WI38 (cell line): ENCODE results near the gene ZBTB48.
"Not testable (repeated sequence)": the region's sequence is repeated elsewhere in the genome, so short reads cannot be mapped to it uniquely, and the experiment has no call there.

Experiments used
- H3K4me3 ChIP-seq: 2 replicates; pipeline ENCODE4 v1.5.1; 2011; ENCODE audit warnings: low read depth, mild to moderate bottlenecking, control low read depth, low read length
- CTCF ChIP-seq: IDR thresholded peaks from 2 replicates; pipeline ENCODE4 v1.5.1; 2012; ENCODE audit warnings: low read depth, mild to moderate bottlenecking, control low read depth, low read length

Gene ZBTB48

GRCh38 chr1:6557597-6557996 lies 22.2 kb upstream of the ZBTB48 start:
- TF ChIP-seq CTCF, result no peak
- H3K4me3 ChIP-seq, result no peak overlapping the region

- not testable (repeated sequence) for H3K4me3 ChIP-seq
Measured at GRCh38 chr1:6559161-6559560, 20.6 kb upstream of the ZBTB48 start.

DNA sequence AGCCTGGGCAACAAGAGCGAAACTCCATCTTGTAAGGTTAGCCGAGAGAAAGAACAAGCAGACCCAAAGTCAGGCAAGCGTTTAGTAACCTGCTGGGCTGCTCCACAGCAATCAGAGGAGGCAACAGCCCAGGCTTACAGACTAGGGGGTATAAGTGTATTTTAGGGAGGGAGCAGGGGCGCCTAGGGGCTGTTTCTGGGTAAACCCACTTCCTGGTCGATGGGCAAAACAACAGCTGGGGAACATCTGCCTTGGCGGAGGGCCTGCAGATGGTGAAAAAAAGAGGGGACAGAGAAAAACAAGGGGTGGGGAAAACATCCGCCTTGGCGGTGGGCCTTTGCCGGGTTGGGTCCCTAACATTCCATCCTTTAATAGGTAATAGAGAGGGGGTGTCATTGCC lies 19.5 kb upstream of the ZBTB48 start:
- TF ChIP-seq CTCF, result no peak
- no peak overlapping the region for H3K4me3 ChIP-seq

GRCh38 chr1:6569033-6569432 lies 10.8 kb upstream of the ZBTB48 start:
- H3K4me3 ChIP-seq, result no peak overlapping the region
- TF ChIP-seq CTCF, result no peak

GRCh38 chr1:6570100-6570499 lies 9.7 kb upstream of the ZBTB48 start:
- H3K4me3 ChIP-seq, result no peak overlapping the region
- no peak for TF ChIP-seq CTCF

GRCh38 chr1:6570987-6571386 lies 8.8 kb upstream of the ZBTB48 start:
- no peak overlapping the region for H3K4me3 ChIP-seq
- no peak for TF ChIP-seq CTCF

DNA sequence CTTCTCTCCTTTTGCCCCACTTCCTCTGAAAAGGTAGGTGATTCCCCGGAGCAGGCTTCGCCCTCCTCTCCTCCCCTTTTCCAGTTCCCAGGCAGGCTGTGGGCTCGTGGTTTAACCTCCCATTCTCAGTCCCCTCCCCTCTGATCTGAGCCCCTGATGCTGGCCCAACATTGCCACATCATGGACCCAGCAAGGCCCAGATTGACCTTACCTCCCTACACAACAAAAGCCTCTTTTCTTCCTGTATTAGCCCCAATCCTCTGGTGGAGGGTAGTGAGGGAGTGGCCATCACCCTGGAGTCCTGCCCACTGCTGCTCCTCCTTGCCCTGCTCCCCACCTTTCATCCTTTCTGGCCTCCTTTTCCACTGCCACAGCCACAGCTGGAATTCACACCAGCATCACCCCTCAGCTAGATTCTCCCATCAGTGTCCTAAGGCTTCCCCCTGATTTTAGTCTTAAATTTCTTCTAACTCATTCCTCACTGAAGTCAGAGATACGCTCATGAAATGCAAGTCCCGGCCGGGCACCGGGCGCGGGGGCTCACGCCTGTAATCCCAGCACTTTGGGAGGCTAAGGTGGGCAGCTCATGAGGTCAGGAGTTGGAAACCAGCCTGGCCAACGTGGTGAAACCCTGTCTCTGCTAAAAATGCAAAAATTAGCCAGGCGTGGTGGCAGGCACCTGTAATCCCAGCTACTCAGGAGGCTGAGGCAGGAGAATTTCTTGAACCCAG lies 7.0 kb upstream of the ZBTB48 start:
- no peak for TF ChIP-seq CTCF
- no peak overlapping the region for H3K4me3 ChIP-seq
